ENCODE data around the gene HSPB8. TPM values are rescaled to one million over a fixed set of nuclear protein-coding genes. Genes with fewer than 3 reads are reported as not detected.

The HSPB8 gene
- polyA plus RNA-seq, 1 donor (not counting 4 experiments of a cell fraction or from before 2014, with no cell fraction given) = 3.0 TPM

DNA sequence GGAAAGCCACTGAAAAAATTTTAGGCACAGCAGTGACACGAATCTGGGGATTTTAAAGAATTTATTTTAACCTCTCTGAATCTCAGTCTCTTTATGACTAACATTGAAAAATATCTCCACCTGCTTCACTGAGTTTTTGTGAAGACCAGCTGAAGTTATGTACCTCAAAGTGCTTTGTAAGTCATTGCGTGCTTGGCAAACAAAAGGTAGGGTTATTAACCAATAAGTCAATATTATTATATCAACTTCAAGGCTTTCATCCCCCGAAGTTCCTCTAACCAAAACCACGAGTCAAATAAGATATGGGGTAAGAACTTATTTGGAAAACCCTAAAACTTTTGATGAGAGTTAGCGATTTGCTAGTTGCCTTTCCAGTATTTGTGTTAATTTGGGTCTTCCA lies 62.3 kb downstream of the HSPB8 start:
- no peaks in the 10 kb centered on the region for H3K36me3 ChIP-seq (ENCODE audit: control insufficient read depth in 2 of 2, extremely low read depth in 1 of 2, insufficient read depth in 2 of 2, low read length in 2 of 2)
- H3K4me2 ChIP-seq (ENCODE audit: control insufficient read depth, extremely low read depth, insufficient read depth, low read depth, low read length) = no peak overlapping the region
- no peak overlapping the region for H3K4me3 ChIP-seq (ENCODE audit: control insufficient read depth in 2 of 3, extremely low read depth in 1 of 3, insufficient read depth in 2 of 3, low read depth in 1 of 3, low read length in 3 of 3)
- no peak overlapping the region for H3K27ac ChIP-seq (ENCODE audit: control insufficient read depth, insufficient read depth, low read length)
- dilution Hi-C loops (cut with MboI; ENCODE audit: extremely low pct_ligation_motif_present, low sequenced_read_pairs) = no loop called here
- H3K9ac ChIP-seq (ENCODE audit: control insufficient read depth, extremely low read depth, insufficient read depth, low read length) = no peak overlapping the region
- no peaks in the 10 kb centered on the region for H3K9me3 ChIP-seq (ENCODE audit: control insufficient read depth, low read depth, low read length)
- H2AFZ ChIP-seq (ENCODE audit: control insufficient read depth, low read length) = no peak overlapping the region
- H4K20me1 ChIP-seq (ENCODE audit: control insufficient read depth, extremely low read depth, insufficient read depth, low read length) = no peaks in the 10 kb centered on the region
- H3K79me2 ChIP-seq (ENCODE audit: control insufficient read depth, insufficient read depth, low read length) = no peaks in the 10 kb centered on the region
- FAIRE-seq = no peak
- H3K27me3 ChIP-seq (ENCODE audit: control insufficient read depth, extremely low read depth, insufficient read depth, low read length) = no peaks in the 10 kb centered on the region
- H3K9me1 ChIP-seq (ENCODE audit: control insufficient read depth, extremely low read depth, insufficient read depth, low read length) = no peaks in the 10 kb centered on the region
- no peak for DNase-seq (ENCODE audit: low read depth, low spot score)
- H3K4me1 ChIP-seq (ENCODE audit: control insufficient read depth, extremely low read depth, insufficient read depth, low read length) = no peaks in the 10 kb centered on the region
- TF ChIP-seq EZH2 (IDR thresholded peaks at IDR 0.05; ENCODE audit: low read length) = no peak
- TF ChIP-seq, protein P1, sequence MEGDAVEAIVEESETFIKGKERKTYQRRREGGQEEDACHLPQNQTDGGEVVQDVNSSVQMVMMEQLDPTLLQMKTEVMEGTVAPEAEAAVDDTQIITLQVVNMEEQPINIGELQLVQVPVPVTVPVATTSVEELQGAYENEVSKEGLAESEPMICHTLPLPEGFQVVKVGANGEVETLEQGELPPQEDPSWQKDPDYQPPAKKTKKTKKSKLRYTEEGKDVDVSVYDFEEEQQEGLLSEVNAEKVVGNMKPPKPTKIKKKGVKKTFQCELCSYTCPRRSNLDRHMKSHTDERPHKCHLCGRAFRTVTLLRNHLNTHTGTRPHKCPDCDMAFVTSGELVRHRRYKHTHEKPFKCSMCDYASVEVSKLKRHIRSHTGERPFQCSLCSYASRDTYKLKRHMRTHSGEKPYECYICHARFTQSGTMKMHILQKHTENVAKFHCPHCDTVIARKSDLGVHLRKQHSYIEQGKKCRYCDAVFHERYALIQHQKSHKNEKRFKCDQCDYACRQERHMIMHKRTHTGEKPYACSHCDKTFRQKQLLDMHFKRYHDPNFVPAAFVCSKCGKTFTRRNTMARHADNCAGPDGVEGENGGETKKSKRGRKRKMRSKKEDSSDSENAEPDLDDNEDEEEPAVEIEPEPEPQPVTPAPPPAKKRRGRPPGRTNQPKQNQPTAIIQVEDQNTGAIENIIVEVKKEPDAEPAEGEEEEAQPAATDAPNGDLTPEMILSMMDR (optimal IDR thresholded peaks at IDR 0.05 in 1 of 3, IDR thresholded peaks at IDR 0.05 in 1 of 3, conservative IDR thresholded peaks at IDR 0.05 in 1 of 3; ENCODE audit: extremely low read depth in 1 of 3, insufficient read depth in 2 of 3, low read length in 3 of 3) = no peak

GRCh38 chr12:119241580-119242169 lies 62.9 kb downstream of the HSPB8 start:
- H3K79me2 ChIP-seq (ENCODE audit: control insufficient read depth, insufficient read depth, low read length) = no peaks in the 10 kb centered on the region
- no peaks in the 10 kb centered on the region for H3K9me3 ChIP-seq (ENCODE audit: control insufficient read depth, low read depth, low read length)
- TF ChIP-seq EZH2 (IDR thresholded peaks at IDR 0.05; ENCODE audit: low read length) = no peak
- TF ChIP-seq, protein P1 (optimal IDR thresholded peaks at IDR 0.05 in 1 of 3, IDR thresholded peaks at IDR 0.05 in 1 of 3, conservative IDR thresholded peaks at IDR 0.05 in 1 of 3; ENCODE audit: extremely low read depth in 1 of 3, insufficient read depth in 2 of 3, low read length in 3 of 3) = no peak
- DNase-seq (ENCODE audit: low read depth, low spot score) = no peak
- no peaks in the 10 kb centered on the region for H4K20me1 ChIP-seq (ENCODE audit: control insufficient read depth, extremely low read depth, insufficient read depth, low read length)
- no peak for FAIRE-seq
- no peak overlapping the region for H3K27ac ChIP-seq (ENCODE audit: control insufficient read depth, insufficient read depth, low read length)
- no peaks in the 10 kb centered on the region for H3K4me1 ChIP-seq (ENCODE audit: control insufficient read depth, extremely low read depth, insufficient read depth, low read length)
- H3K4me2 ChIP-seq (ENCODE audit: control insufficient read depth, extremely low read depth, insufficient read depth, low read depth, low read length) = no peak overlapping the region
- H3K36me3 ChIP-seq (ENCODE audit: control insufficient read depth in 2 of 2, extremely low read depth in 1 of 2, insufficient read depth in 2 of 2, low read length in 2 of 2) = no peaks in the 10 kb centered on the region
- dilution Hi-C loops (cut with MboI; ENCODE audit: extremely low pct_ligation_motif_present, low sequenced_read_pairs) = no loop called here
- no peaks in the 10 kb centered on the region for H3K9me1 ChIP-seq (ENCODE audit: control insufficient read depth, extremely low read depth, insufficient read depth, low read length)
- H3K4me3 ChIP-seq (ENCODE audit: control insufficient read depth in 2 of 3, extremely low read depth in 1 of 3, insufficient read depth in 2 of 3, low read depth in 1 of 3, low read length in 3 of 3) = no peak overlapping the region
- H3K9ac ChIP-seq (ENCODE audit: control insufficient read depth, extremely low read depth, insufficient read depth, low read length) = no peak overlapping the region
- no peak overlapping the region for H2AFZ ChIP-seq (ENCODE audit: control insufficient read depth, low read length)
- H3K27me3 ChIP-seq (ENCODE audit: control insufficient read depth, extremely low read depth, insufficient read depth, low read length) = no peaks in the 10 kb centered on the region

Other genes with a start within 250 kb of the HSPB8 start
- not detected in 3 replicates for gene SRRM4, start 197.4 kb upstream of the HSPB8 start, polyA plus RNA-seq
- 0.07 to 0.14 TPM (median 0.09 TPM) in 3 replicates for gene CCDC60, start 155.8 kb downstream of the HSPB8 start, polyA plus RNA-seq

Data from keratinocyte (primary cell).